ENCODE data around the gene CLEC3B. TPM values are rescaled to one million over a fixed set of nuclear protein-coding genes. Genes with fewer than 3 reads are reported as not detected.

The CLEC3B gene
- total RNA-seq, 4 donors from 2014 or later: 265 to 1,223 (median 383) TPM

DNA sequence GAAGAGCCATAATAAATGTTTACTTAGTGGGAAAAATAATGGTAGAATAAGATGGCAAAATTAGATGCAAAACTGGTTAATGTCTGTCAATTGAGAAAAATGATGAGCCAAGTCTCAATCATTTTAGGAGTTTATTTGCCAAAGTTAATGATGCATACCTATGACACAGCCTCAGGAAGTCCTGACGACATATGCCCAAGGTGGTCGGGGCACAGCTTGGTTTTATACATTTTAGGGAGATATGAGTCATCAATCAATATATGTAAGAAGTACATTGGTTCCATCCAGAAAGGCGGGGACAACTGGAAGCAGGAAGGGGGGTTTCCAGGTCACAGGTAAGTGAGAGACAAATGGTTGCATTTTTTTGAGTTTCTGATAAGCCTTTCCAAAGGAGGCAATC is 31.5 kb downstream of the CLEC3B start:
- no peak for TF ChIP-seq CTCF (IDR thresholded peaks at IDR 0.05; ENCODE audit: low read depth)

DNA sequence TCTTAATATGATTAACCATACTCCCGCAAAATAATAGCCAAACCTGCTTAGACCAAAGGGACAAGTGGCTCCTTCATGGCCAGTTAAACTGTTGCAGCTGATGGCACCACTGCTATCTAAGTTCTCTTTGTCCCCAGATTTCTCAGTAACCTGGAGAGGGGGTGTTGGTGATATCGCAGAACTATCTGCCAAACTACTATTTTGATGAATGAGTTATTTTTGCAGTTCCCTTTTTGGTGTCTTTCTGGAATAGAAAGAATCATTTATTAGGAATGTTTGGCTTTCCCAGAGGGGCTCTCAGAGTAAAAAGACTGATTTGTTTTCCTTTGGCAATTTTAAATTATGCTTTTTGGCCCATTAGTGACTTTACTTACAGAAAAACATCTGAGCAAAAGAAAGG is 33.0 kb downstream of the CLEC3B start:
- TF ChIP-seq CTCF (IDR thresholded peaks at IDR 0.05; ENCODE audit: low read depth): no peak

GRCh38 chr3:45060165-45060892 is 34.2 kb downstream of the CLEC3B start:
- no peak for TF ChIP-seq CTCF (IDR thresholded peaks at IDR 0.05; ENCODE audit: low read depth)

- no peak for TF ChIP-seq CTCF (IDR thresholded peaks at IDR 0.05; ENCODE audit: low read depth)
Observed at GRCh38 chr3:45062697-45063070, 36.6 kb downstream of the CLEC3B start.

DNA sequence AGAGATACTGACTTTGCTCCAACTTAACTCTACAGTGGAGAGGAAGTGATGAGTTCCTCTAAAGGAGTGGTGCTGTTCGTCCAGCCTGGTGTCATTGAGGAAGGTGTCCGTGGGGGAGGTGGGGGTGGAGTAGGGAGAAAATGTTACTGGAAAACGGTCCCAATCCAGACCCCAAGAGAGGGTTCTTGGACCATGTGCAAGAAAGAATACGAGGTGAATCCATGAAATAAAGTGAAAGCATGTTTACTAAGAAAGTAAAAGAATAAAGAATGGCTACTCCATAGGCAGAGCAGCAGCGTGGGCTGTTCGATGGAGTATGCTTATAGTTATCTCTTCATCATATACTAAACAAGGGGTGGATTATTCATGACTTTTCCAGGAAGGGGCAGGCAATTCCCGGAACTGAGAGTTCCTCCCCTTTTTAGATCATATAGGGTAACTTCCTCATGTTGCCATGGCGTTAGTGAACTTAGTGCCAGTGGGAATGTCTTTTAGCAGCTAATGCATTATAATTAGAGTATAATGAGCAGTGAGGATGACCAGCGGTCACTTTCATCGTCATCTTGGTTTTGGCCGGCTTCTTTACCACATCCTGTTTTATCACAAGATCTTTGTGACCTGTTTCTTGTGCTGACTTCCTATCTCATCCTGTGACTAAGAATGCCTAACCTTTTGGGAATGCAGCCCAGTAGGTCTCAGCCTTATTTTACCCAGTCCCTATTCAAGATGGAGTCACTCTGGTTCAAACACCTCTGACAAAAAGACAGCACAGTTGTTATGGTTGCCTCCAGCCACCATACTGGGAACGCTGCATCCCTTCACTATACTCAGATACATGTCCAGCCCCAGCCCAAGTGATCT is 38.6 kb downstream of the CLEC3B start:
- TF ChIP-seq CTCF (IDR thresholded peaks at IDR 0.05; ENCODE audit: low read depth): no peak

GRCh38 chr3:45065373-45065720 is 39.2 kb downstream of the CLEC3B start:
- no peak for TF ChIP-seq CTCF (IDR thresholded peaks at IDR 0.05; ENCODE audit: low read depth)

DNA sequence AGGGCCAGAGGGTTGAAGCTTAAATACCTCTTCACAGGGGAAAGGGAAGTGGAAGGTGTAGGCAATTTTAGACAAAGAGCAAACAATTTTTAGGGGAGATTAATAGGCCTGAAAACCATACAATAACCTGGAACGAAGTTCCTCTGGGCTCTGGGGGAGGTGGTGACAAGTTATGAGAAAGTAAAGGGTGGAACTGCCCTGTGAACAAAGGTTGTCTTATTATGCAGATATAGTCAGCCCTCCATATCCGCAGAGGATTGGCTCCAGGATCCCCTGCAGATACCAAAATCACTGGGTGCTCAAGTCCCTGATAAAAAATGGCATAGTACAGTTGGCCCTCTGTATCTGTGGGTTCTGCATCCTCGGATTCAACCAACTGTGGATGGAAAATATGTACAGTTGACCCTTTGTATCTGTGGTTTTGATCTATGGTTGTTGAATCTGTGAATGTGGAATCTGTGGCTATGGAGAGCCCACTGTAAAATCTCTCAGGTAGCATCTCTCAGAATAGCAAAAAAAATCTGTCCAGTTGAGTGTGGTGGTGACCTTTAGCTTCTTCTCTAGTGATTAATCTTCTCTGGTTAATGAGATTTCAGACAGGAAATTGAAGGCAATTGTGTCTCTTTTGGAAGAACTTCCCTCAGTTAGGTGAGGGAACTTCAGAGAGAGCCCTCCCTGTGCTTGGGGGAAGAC is 40.2 kb downstream of the CLEC3B start:
- TF ChIP-seq CTCF (IDR thresholded peaks at IDR 0.05; ENCODE audit: low read depth): no peak
